ENCODE data around the gene CWC27.

The CWC27 gene

DNA sequence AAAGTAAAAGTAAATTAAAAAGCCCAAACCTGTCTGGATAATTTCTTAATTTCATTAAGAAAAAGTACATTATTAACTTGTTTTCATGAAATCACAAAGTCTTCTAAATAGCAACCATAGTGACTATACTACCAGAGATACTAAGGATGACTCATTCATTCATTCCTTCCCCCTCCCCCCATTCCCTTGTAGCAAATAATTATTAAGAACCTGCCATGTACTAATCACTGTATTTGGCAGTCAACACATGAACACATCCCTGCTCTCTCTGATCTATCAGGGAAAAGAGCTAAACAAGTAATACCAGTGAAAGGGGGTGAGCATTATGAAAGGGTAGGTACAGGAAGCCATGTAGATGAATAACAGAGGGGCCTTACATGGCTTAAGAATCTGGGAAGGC lies 203.9 kb downstream of the CWC27 start:
- Histone ChIP-seq H3K9ac (ENCODE audit: low read length) (no peak overlapping the region), H3K4me1 (ENCODE audit: control insufficient read depth, insufficient read depth, low read length) (no peaks in the 10 kb centered on the region), H3K27me3 (ENCODE audit: control insufficient read depth, insufficient read depth, low read length) (no peaks in the 10 kb centered on the region), H3K9me3 (ENCODE audit: control insufficient read depth, insufficient read depth, low read depth, low read length) (no peaks in the 10 kb centered on the region), H3K27ac (ENCODE audit: low read depth, low read length) (no peak overlapping the region), H3K36me3 (ENCODE audit: control insufficient read depth, insufficient read depth, low read length) (peaks cover 3% of the 10 kb centered on the region; the same call in 1 of the 2 replicates), H3K4me3 (ENCODE audit: low read depth, low read length) (no peak overlapping the region)

DNA sequence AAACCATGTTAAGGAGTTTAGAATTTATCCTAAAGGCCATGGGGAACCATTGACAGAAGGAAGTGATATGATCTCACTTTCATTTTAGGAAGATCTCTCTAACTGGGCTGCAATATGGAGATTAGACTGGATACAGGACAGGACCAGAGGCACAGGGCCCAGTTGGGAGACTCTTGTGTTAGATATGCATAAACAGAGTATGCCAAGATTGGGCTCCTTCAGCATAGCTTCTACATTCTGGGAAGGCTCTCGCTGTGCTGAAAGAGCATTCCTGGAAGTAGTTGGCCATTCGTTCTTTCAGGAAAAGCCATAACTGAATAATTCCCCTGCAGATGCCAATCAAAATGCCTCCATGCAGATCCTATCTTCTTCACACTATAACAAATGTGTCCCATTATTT lies 204.5 kb downstream of the CWC27 start:
- Histone ChIP-seq H3K9me3 (ENCODE audit: control insufficient read depth, insufficient read depth, low read depth, low read length) (no peaks in the 10 kb centered on the region), H3K4me1 (ENCODE audit: control insufficient read depth, insufficient read depth, low read length) (no peaks in the 10 kb centered on the region), H3K36me3 (ENCODE audit: control insufficient read depth, insufficient read depth, low read length) (peaks cover 3% of the 10 kb centered on the region; the same call in 1 of the 2 replicates)

DNA sequence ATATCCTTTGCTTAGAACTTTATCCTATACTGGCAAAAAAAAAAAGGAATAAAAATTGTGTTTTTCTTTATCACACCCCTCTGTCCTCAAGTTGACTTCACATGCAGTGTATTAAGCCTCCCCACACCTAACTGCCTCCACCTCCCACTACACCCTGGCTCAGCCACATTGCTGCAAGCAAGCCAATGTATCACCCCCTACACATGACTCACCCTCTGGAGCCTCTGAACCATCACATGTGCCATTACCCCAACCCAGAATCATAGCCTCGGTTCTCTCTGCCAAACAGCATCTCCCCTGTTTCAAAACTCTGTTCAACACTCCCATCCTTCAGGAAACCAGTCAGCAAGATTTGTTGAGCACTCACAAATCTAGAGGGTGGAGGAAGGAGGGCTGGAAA lies 209.0 kb downstream of the CWC27 start:
- H3K36me3 ChIP-seq (ENCODE audit: control insufficient read depth, insufficient read depth, low read length), result no peaks in the 10 kb centered on the region; the same call in 1 of the 2 replicates
- H3K9ac ChIP-seq (ENCODE audit: low read length), result no peak overlapping the region
- no peaks in the 10 kb centered on the region for H3K9me3 ChIP-seq (ENCODE audit: control insufficient read depth, insufficient read depth, low read depth, low read length)
- H3K4me1 ChIP-seq (ENCODE audit: control insufficient read depth, insufficient read depth, low read length), result no peaks in the 10 kb centered on the region
- no peak overlapping the region for H3K27ac ChIP-seq (ENCODE audit: low read depth, low read length)
- no peak overlapping the region for H3K4me3 ChIP-seq (ENCODE audit: low read depth, low read length)
- H3K27me3 ChIP-seq (ENCODE audit: control insufficient read depth, insufficient read depth, low read length), result no peaks in the 10 kb centered on the region

More for the DNA sequence above, 204.5 kb downstream of the CWC27 start:
- no peak overlapping the region for H3K27ac ChIP-seq (ENCODE audit: low read depth, low read length)
- no peak overlapping the region for H3K9ac ChIP-seq (ENCODE audit: low read length)
- no peak overlapping the region for H3K4me3 ChIP-seq (ENCODE audit: low read depth, low read length)
- no peaks in the 10 kb centered on the region for H3K27me3 ChIP-seq (ENCODE audit: control insufficient read depth, insufficient read depth, low read length)

DNA sequence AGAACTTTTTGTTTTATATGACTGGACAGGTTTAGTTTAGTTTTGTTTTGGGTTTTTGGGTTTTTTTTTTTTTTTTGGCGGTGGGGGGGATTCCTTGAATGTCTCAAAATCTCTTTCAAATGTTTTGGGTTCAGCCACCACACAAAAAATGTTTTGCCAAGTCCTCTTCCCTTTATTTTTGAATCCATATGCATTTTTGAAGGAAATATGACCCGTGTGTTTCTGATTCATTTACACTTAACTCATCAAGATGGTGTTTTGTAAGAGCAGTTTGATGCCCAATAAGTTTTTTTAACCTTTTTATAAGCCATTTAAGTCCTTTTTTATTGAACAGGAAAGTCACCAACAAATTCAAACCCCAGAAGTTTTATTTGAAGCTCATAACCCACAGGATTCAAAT lies 209.8 kb downstream of the CWC27 start:
- Histone ChIP-seq H3K4me1 (ENCODE audit: control insufficient read depth, insufficient read depth, low read length) (no peaks in the 10 kb centered on the region), H3K27me3 (ENCODE audit: control insufficient read depth, insufficient read depth, low read length) (no peaks in the 10 kb centered on the region), H3K9me3 (ENCODE audit: control insufficient read depth, insufficient read depth, low read depth, low read length) (no peaks in the 10 kb centered on the region), H3K4me3 (ENCODE audit: low read depth, low read length) (no peak overlapping the region), H3K27ac (ENCODE audit: low read depth, low read length) (no peak overlapping the region), H3K36me3 (ENCODE audit: control insufficient read depth, insufficient read depth, low read length) (no peaks in the 10 kb centered on the region), H3K9ac (ENCODE audit: low read length) (no peak overlapping the region)

DNA sequence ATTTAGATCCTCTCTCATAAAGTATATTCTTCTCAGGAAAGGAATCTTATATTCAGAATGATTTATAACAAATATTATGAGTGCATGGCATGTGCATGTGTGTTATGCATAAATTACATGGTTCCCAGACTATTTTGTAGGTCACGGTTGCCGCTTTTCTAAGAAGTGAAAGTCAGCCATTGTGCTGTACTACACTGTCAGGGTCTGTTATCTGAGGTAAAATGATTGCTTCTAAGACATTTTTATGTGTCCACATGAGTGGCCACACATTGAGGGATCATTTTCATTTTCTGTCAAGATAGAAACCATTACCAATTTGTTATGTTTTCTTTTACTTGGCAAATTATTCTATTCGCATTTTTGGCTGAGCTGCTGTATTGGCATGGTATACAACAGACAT lies 210.8 kb downstream of the CWC27 start:
- no peak overlapping the region for H3K9ac ChIP-seq (ENCODE audit: low read length)
- no peaks in the 10 kb centered on the region for H3K36me3 ChIP-seq (ENCODE audit: control insufficient read depth, insufficient read depth, low read length)

DNA sequence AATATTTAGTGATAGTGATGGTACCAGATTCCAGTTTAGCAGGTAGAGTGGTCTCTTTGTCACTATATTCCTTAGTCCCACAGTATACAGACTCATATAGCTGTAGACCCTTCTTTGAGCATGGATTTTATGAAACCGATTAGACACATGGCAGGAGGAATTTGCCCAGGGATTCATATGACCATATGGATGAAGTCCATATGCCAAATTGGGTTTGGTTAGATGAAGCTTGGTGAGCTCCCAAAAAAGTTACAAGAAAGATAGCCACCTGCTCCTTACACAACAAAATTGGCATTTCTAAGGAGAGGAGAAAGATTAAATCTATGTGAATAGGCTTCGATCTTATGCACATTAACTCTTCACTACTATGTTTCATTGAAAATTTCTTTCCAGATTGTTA lies 211.4 kb downstream of the CWC27 start:
- no peaks in the 10 kb centered on the region for H3K9me3 ChIP-seq (ENCODE audit: control insufficient read depth, insufficient read depth, low read depth, low read length)
- H3K4me3 ChIP-seq (ENCODE audit: low read depth, low read length), result no peak overlapping the region
- H3K27me3 ChIP-seq (ENCODE audit: control insufficient read depth, insufficient read depth, low read length), result no peaks in the 10 kb centered on the region
- H3K9ac ChIP-seq (ENCODE audit: low read length), result no peak overlapping the region
- no peaks in the 10 kb centered on the region for H3K36me3 ChIP-seq (ENCODE audit: control insufficient read depth, insufficient read depth, low read length)
- no peaks in the 10 kb centered on the region for H3K4me1 ChIP-seq (ENCODE audit: control insufficient read depth, insufficient read depth, low read length)
- H3K27ac ChIP-seq (ENCODE audit: low read depth, low read length), result no peak overlapping the region

More for the DNA sequence above, 210.8 kb downstream of the CWC27 start:
- H3K4me3 ChIP-seq (ENCODE audit: low read depth, low read length), result no peak overlapping the region
- H3K27ac ChIP-seq (ENCODE audit: low read depth, low read length), result no peak overlapping the region
- no peaks in the 10 kb centered on the region for H3K27me3 ChIP-seq (ENCODE audit: control insufficient read depth, insufficient read depth, low read length)
- H3K9me3 ChIP-seq (ENCODE audit: control insufficient read depth, insufficient read depth, low read depth, low read length), result no peaks in the 10 kb centered on the region
- no peaks in the 10 kb centered on the region for H3K4me1 ChIP-seq (ENCODE audit: control insufficient read depth, insufficient read depth, low read length)

DNA sequence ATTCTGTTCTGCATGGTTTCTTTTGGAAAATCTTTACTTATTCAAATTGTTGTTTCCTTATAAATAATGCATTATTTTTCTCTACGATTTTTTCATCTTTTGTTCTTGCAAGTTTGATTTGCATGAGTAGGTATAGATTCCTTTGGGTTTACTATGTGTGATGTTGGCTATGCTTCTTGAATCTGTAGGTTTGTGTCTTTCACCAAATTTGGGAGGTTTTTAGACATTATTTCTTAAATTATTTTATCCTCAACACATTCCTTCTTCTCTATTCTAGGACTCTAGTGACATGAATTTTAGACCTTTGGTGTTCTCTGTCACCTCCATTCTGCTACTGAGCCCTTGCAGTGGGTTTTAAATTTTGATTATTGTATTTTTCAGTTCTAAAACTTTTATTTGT lies 219.0 kb downstream of the CWC27 start:
- H3K4me1 ChIP-seq (ENCODE audit: control insufficient read depth, insufficient read depth, low read length), result no peaks in the 10 kb centered on the region
- H3K27me3 ChIP-seq (ENCODE audit: control insufficient read depth, insufficient read depth, low read length), result no peaks in the 10 kb centered on the region
- no peak overlapping the region for H3K4me3 ChIP-seq (ENCODE audit: low read depth, low read length)
- H3K9ac ChIP-seq (ENCODE audit: low read length), result no peak overlapping the region
- peaks cover 9% of the 10 kb centered on the region; the same call in 1 of the 2 replicates for H3K9me3 ChIP-seq (ENCODE audit: control insufficient read depth, insufficient read depth, low read depth, low read length)
- no peaks in the 10 kb centered on the region for H3K36me3 ChIP-seq (ENCODE audit: control insufficient read depth, insufficient read depth, low read length)
- no peak overlapping the region for H3K27ac ChIP-seq (ENCODE audit: low read depth, low read length)

DNA sequence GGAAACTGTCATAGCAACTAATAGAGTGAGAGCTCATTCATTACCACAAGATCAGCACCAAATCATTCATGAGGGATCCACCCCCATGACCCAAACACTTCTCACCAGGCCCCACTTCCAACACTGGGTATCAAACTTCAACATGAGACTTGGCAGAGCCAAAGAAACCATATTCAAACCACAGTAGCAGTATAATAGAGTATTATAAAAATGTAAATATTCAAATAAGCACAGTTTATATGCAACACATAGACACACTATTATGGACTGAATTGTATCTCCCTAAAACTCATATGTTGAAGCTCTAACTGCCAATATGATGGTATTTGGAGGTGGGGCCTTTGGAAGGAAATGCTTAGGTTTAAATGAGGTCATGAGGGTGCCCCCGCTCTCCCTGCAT lies 240.5 kb downstream of the CWC27 start:
- no peaks in the 10 kb centered on the region for H3K4me1 ChIP-seq (ENCODE audit: control insufficient read depth, insufficient read depth, low read length)
- H3K4me3 ChIP-seq (ENCODE audit: low read depth, low read length), result no peak overlapping the region
- H3K27ac ChIP-seq (ENCODE audit: low read depth, low read length), result no peak overlapping the region
- H3K27me3 ChIP-seq (ENCODE audit: control insufficient read depth, insufficient read depth, low read length), result no peaks in the 10 kb centered on the region
- no peaks in the 10 kb centered on the region; the same call in 1 of the 2 replicates for H3K9me3 ChIP-seq (ENCODE audit: control insufficient read depth, insufficient read depth, low read depth, low read length)
- H3K36me3 ChIP-seq (ENCODE audit: control insufficient read depth, insufficient read depth, low read length), result no peaks in the 10 kb centered on the region
- H3K9ac ChIP-seq (ENCODE audit: low read length), result no peak overlapping the region

DNA sequence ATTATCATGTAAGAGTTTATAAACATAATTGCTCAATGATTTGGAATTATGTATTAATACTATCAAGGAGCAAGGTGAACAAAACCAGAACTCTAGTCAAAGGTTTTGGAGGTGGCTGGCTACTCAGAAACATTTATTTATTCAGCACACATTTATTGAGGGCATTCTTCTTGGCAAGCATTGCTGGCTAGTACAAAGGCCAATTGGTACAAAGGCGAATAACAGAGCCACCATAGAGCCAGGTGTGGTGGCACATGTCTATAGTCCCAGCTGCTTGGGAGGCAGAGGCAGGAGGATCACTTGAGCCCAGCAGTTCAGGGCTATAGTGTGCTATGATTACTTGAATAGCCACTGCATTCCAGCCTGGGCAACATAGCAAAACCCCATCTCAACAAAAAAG lies 242.1 kb downstream of the CWC27 start:
- Histone ChIP-seq H3K4me3 (ENCODE audit: low read depth, low read length) (no peak overlapping the region), H3K27me3 (ENCODE audit: control insufficient read depth, insufficient read depth, low read length) (no peaks in the 10 kb centered on the region), H3K9ac (ENCODE audit: low read length) (no peak overlapping the region), H3K36me3 (ENCODE audit: control insufficient read depth, insufficient read depth, low read length) (no peaks in the 10 kb centered on the region), H3K4me1 (ENCODE audit: control insufficient read depth, insufficient read depth, low read length) (no peaks in the 10 kb centered on the region), H3K27ac (ENCODE audit: low read depth, low read length) (no peak overlapping the region), H3K9me3 (ENCODE audit: control insufficient read depth, insufficient read depth, low read depth, low read length) (no peaks in the 10 kb centered on the region)

DNA sequence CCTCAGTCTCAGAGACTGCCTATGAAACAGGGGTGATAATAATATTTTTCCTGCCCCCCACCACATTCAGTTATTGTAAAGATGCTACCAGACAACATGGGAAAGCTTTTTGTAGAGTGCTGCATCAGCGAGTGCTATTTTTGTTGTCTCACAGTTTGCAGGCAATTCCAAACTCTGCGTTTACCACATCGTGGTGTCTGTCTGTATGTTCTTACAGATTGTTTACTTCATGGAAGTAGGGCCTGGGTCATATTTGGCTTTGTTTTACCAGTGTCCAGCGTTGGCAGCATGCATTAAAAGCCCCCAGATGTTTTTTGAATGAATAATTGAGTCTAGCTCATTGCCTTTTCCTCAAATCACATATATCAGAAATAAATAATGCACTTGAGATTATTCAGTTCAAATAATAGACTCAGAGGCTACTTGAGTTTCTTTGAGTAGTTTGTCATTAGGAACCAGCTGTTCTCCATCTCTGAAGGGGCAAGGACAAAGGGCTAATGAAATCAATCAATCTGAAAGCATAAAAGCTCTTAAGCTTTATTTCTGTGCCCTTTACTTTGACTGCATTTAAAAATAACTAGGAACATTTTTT lies 243.7 kb downstream of the CWC27 start:
- Histone ChIP-seq H3K9me3 (ENCODE audit: control insufficient read depth, insufficient read depth, low read depth, low read length) (no peaks in the 10 kb centered on the region), H3K9ac (ENCODE audit: low read length) (no peak overlapping the region), H3K4me3 (ENCODE audit: low read depth, low read length) (no peak overlapping the region), H3K27me3 (ENCODE audit: control insufficient read depth, insufficient read depth, low read length) (no peaks in the 10 kb centered on the region), H3K27ac (ENCODE audit: low read depth, low read length) (no peak overlapping the region), H3K36me3 (ENCODE audit: control insufficient read depth, insufficient read depth, low read length) (no peaks in the 10 kb centered on the region), H3K4me1 (ENCODE audit: control insufficient read depth, insufficient read depth, low read length) (no peaks in the 10 kb centered on the region)

DNA sequence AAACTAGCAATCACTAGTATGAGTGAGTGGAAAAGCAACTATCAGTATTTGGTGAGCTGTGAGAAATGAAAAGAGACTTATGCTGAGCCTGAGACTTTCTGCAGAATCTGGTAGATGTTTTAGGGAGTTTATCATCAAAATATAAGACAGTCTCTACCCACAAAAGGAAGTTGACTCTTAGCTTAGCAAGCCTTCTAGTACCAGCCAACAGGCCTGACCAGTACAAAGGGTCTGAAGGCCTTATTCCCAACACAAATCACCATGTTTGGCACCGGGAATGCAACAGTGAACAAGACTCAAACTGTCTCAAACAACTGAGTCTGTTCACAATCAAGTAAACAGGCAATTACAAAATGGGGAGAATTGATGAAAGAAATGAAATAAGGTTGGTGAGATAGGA lies 244.4 kb downstream of the CWC27 start:
- no peak overlapping the region for H3K27ac ChIP-seq (ENCODE audit: low read depth, low read length)
- H3K4me1 ChIP-seq (ENCODE audit: control insufficient read depth, insufficient read depth, low read length), result no peaks in the 10 kb centered on the region
- H3K9ac ChIP-seq (ENCODE audit: low read length), result no peak overlapping the region
- no peaks in the 10 kb centered on the region for H3K27me3 ChIP-seq (ENCODE audit: control insufficient read depth, insufficient read depth, low read length)
- no peak overlapping the region for H3K4me3 ChIP-seq (ENCODE audit: low read depth, low read length)
- H3K36me3 ChIP-seq (ENCODE audit: control insufficient read depth, insufficient read depth, low read length), result no peaks in the 10 kb centered on the region
- no peaks in the 10 kb centered on the region for H3K9me3 ChIP-seq (ENCODE audit: control insufficient read depth, insufficient read depth, low read depth, low read length)

DNA sequence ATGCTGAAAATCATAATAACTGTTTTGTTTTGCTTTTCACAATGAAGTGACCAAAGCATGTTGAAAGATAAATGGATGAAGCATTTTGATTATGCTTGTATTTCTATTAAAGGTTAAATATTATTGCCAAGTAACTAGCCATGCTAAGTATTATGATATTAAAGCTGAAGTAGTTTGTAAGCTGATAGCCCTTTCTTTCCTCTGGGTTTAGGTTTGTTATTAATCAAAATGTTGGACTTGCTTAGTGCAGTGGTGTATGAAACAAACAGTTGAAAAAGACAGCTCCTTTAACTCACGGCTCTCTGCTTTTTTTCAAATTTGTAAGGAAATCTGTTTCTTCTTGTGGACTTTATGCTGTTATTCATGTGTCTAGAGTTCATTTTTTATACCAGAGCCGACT lies 246.0 kb downstream of the CWC27 start:
- Histone ChIP-seq H3K27me3 (ENCODE audit: control insufficient read depth, insufficient read depth, low read length) (no peaks in the 10 kb centered on the region), H3K27ac (ENCODE audit: low read depth, low read length) (no peak overlapping the region), H3K9me3 (ENCODE audit: control insufficient read depth, insufficient read depth, low read depth, low read length) (no peaks in the 10 kb centered on the region), H3K4me1 (ENCODE audit: control insufficient read depth, insufficient read depth, low read length) (no peaks in the 10 kb centered on the region), H3K4me3 (ENCODE audit: low read depth, low read length) (no peak overlapping the region), H3K9ac (ENCODE audit: low read length) (no peak overlapping the region), H3K36me3 (ENCODE audit: control insufficient read depth, insufficient read depth, low read length) (no peaks in the 10 kb centered on the region)
